NCI-H774 (cell line): ENCODE measurements around the gene PIRT.

Experiments
- DNase-seq: peaks from one replicate; lab custom pipeline; 2025; lab: John Stamatoyannopoulos, UW

PIRT gene

GRCh38 chr17:10821054-10821453 is 16.8 kb downstream of the PIRT start:
- DNase-seq: no peak

- DNase-seq: no peak
Measured at GRCh38 chr17:10815319-10815718, 22.6 kb downstream of the PIRT start.

- DNase-seq: no peak
Measured at GRCh38 chr17:10814075-10814474, 23.8 kb downstream of the PIRT start.

- DNase-seq: no peak
Measured at GRCh38 chr17:10812674-10813073, 25.2 kb downstream of the PIRT start.

- no peak for DNase-seq
Measured at GRCh38 chr17:10809605-10810004, 28.3 kb downstream of the PIRT start.

GRCh38 chr17:10807704-10808128 is 30.2 kb downstream of the PIRT start:
- DNase-seq: no peak

- DNase-seq: no peak
Measured at GRCh38 chr17:10806545-10807262, 31.2 kb downstream of the PIRT start.

- DNase-seq: no peak
Measured at GRCh38 chr17:10805911-10806310, 32.0 kb downstream of the PIRT start.

- DNase-seq: no peak
Measured at GRCh38 chr17:10804546-10804945, 33.3 kb downstream of the PIRT start.

- DNase-seq: no peak
Measured at GRCh38 chr17:10803830-10804475, 33.9 kb downstream of the PIRT start, which contains the start of gene TMEM238L. Gene TMEM238L (minus strand): TSS chr17:10804099. CDS start chr17:10803963, 136 bp downstream.

- no peak for DNase-seq
Measured at GRCh38 chr17:10803350-10803749, 34.5 kb downstream of the PIRT start.

GRCh38 chr17:10802496-10803284 is 35.2 kb downstream of the PIRT start:
- DNase-seq: no peak

GRCh38 chr17:10799407-10799806 is 38.5 kb downstream of the PIRT start:
- no peak for DNase-seq

- no peak for DNase-seq
Measured at GRCh38 chr17:10798910-10799309, 39.0 kb downstream of the PIRT start.

GRCh38 chr17:10798332-10798749 is 39.5 kb downstream of the PIRT start:
- no peak for DNase-seq

- no peak for DNase-seq
Measured at GRCh38 chr17:10797476-10798328, 40.2 kb downstream of the PIRT start.

GRCh38 chr17:10793816-10794215 is 44.1 kb downstream of the PIRT start:
- no peak for DNase-seq

- no peak for DNase-seq
Measured at GRCh38 chr17:10793256-10793655, 44.6 kb downstream of the PIRT start.

- DNase-seq: no peak
Measured at GRCh38 chr17:10792151-10792550, 45.7 kb downstream of the PIRT start.

- no peak for DNase-seq
Measured at GRCh38 chr17:10790491-10791401, 47.1 kb downstream of the PIRT start.
